ENCODE results near the gene ZNF438. TPM values are rescaled to one million over a fixed set of nuclear protein-coding genes. Genes with fewer than 3 reads are reported as not detected.
"Not testable (repeated sequence)": the region's sequence is repeated elsewhere in the genome, so short reads cannot be mapped to it uniquely, and the experiment has no call there.

Gene ZNF438
- total RNA-seq, 3 donors from 2014 or later = 0.96 to 1.3 (median 1.2) TPM

DNA sequence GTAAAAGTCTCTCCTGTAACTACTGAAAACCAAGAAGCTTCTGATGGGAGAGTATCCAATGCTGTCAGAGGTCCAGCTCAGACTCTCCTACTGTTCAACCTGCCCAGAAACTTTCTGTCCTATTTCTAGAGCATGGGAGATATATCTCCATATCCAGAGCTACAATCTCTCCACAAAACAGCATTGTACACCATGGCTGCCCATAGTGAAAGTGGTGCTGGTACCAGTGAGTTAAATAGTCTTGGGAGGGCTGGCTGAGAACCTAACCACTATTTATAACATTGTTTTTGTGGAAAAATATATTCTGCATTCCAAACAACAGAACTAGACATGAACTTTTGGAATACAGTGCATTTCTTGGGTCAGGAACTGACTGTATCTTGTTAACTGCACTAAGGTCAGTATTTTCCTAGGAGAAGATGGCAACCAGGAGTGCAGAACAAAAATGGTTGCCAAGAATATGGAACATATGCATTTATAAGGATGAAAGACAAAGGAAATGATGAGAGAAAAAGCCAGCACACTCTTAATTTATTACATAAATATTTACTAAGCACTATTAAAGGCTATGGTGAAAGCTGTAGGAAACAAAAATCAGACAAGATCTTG is 91.9 kb downstream of the ZNF438 start:
- DNase-seq (no peak), ATAC-seq (no peak)
- no peaks in the 10 kb centered on the region for H3K27me3 Mint-ChIP-seq (ENCODE audit: low read depth)
- peaks cover 8% of the 10 kb centered on the region for H3K4me1 Mint-ChIP-seq (ENCODE audit: low read depth)
- H3K9me3 Mint-ChIP-seq = no peaks in the 10 kb centered on the region
- H3K36me3 Mint-ChIP-seq (ENCODE audit: insufficient read depth) = peaks cover 11% of the 10 kb centered on the region
- H3K4me3 Mint-ChIP-seq = no peak overlapping the region

DNA sequence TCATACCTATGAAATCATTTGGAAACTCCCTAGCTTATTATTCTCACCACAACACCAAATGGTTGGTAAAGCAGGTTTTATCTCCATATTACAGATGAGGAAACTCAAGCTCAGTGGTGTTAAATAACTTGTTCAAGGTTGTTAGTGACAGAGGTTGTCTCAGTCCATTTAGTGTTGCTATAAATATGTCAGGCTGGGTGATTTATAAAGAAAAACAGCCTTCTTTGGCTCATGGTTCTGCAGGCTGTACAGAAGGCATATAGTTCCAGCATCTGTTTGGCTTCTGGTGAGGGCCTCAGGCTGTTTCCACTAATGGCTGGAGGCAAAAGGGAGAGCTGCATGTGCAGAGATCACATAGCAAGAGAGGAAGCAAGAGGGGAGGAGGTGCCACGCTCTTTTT is 96.6 kb downstream of the ZNF438 start:
- Mint-ChIP-seq H3K4me1 (ENCODE audit: low read depth) (peaks cover 5% of the 10 kb centered on the region), H3K27me3 (ENCODE audit: low read depth) (no peaks in the 10 kb centered on the region), H3K9me3 (no peaks in the 10 kb centered on the region), H3K36me3 (ENCODE audit: insufficient read depth) (peaks cover 12% of the 10 kb centered on the region), H3K4me3 (no peak overlapping the region)
- DNase-seq (no peak), ATAC-seq (no peak)

DNA sequence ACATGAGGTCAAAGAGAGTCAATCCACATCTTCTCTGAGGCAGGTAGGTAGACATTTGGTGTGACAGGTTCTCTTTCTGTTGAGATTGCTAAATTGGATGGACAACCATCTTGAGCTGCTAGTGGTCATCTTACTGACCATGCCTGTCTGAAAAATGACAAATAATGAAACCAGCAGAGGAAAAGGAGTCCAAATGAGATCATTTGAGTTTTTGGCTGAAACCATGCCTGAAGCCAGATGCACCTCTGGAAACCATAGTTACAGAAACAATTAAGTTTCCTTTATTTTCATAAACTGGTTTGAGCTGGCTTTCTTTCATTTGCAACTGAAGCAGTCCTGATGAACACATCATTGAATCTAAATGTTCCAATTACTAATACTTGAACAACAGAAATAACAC is 100.6 kb downstream of the ZNF438 start:
- H3K4me3 Mint-ChIP-seq = no peak overlapping the region
- ATAC-seq = no peak
- no peaks in the 10 kb centered on the region for H3K27me3 Mint-ChIP-seq (ENCODE audit: low read depth)
- no peak for DNase-seq
- H3K9me3 Mint-ChIP-seq = peaks cover under 1% of the 10 kb centered on the region
- peaks cover 26% of the 10 kb centered on the region for H3K36me3 Mint-ChIP-seq (ENCODE audit: insufficient read depth)
- peaks cover 9% of the 10 kb centered on the region for H3K4me1 Mint-ChIP-seq (ENCODE audit: low read depth)

DNA sequence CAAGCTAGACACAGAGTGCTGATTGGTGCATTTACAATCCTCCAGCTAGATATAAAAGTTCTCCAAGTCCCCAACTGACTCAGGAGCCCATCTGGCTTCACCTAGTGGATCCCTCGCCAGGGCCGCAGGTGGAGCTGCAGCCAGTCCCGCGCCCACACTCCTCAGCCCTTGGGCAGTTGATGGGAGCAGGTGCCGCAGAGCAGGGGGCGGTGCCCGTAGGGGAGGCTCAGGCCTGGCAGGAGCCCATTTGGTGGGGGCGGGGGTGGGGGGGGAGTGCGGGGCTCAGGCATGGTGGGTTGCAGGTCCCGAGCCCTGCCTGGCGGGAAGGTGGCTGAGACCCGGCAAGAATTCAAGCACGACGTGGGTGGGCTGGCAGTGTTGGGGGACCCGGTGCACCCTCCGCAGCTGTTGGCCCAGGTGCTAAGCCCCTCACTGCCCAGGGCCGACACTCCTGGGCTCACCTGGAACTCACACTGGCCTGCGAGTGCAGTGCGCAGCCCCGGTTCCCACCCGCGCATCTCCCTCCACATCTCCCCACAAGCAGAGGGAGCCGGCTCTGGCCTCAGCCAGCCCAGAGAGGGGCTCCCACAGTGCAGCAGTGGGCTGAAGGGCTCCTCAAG is 101.7 kb downstream of the ZNF438 start:
- H3K4me3 Mint-ChIP-seq = no peak overlapping the region
- H3K4me1 Mint-ChIP-seq (ENCODE audit: low read depth) = peaks cover 9% of the 10 kb centered on the region
- H3K36me3 Mint-ChIP-seq (ENCODE audit: insufficient read depth) = peaks cover 25% of the 10 kb centered on the region
- H3K9me3 Mint-ChIP-seq = peaks cover 9% of the 10 kb centered on the region
- H3K27me3 Mint-ChIP-seq (ENCODE audit: low read depth) = no peaks in the 10 kb centered on the region
- no peak for DNase-seq
- no peak for ATAC-seq

DNA sequence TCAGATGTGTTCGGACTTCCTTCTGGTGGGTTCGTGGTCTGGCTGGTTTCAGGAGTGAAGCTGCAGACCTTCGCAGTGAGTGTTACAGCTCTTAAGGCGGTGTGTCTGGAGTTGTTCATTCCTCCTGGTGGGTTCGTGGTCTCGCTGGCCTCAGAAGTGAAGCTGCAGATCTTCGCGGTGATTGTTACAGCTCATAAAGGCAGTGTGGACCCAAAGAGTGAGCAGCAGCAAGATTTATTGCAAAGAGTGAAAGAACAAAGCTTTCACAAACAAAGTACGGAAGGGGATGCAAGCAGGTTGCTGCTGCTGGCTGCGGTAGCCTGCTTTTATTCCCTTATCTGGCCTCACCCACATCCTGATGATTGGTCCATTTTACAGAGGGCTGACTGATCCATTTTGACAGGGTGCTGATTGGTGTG is 102.3 kb downstream of the ZNF438 start:
- not testable (repeated sequence) for ATAC-seq; H3K4me1 Mint-ChIP-seq (ENCODE audit: low read depth); H3K27me3 Mint-ChIP-seq (ENCODE audit: low read depth); DNase-seq
- Mint-ChIP-seq H3K4me3 (peak overlapping the region; percentile 34), H3K36me3 (ENCODE audit: insufficient read depth) (peaks cover 26% of the 10 kb centered on the region), H3K9me3 (peaks cover 14% of the 10 kb centered on the region)

DNA sequence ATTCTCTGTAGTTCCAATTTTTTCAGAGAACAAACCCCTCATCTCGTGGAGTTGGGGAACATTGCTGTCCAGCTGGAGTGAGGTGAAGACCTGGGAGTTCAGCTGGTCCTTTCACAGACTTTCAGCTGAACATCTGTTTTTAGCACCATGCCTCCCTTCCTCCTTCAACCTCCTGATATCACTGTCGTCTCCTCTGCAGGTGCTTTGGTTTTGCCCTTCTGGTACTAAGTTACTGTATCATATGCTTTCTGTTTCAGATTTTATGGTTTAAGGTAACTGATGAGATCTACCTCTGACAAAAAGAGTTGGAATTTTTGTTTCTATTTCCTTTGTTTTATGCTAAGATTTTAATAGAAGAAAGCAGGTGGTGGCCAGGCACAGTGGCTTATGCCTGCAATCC is 102.9 kb downstream of the ZNF438 start:
- peak overlapping the region; percentile 34 for H3K4me3 Mint-ChIP-seq
- no peaks in the 10 kb centered on the region for H3K27me3 Mint-ChIP-seq (ENCODE audit: low read depth)
- ATAC-seq = peak in 1 of 2 donors; percentile 43
- peaks cover 29% of the 10 kb centered on the region for H3K36me3 Mint-ChIP-seq (ENCODE audit: insufficient read depth)
- H3K4me1 Mint-ChIP-seq (ENCODE audit: low read depth) = peaks cover 9% of the 10 kb centered on the region
- no peak for DNase-seq
- H3K9me3 Mint-ChIP-seq = peaks cover 18% of the 10 kb centered on the region

DNA sequence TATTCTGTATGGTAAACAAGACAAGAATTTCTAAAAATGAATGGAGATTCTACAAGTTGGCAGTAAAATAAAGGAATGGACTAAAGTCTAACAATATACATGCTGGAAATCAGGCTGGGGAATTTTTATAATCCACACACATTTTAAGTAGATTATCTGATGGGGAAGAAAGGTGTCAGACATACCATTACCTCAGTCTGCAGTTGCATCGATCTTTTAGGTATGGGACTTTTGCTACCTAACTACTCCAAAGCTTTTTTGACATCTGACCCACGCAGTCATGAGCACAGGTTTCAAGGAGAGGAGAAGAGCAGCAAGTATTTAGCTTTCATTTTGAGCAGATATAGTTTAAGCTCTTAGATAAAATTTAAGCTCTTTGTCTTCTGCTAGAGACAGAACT is 113.0 kb downstream of the ZNF438 start:
- ATAC-seq (no peak), DNase-seq (no peak)
- Mint-ChIP-seq H3K4me3 (no peak overlapping the region), H3K36me3 (ENCODE audit: insufficient read depth) (peaks cover 11% of the 10 kb centered on the region), H3K4me1 (ENCODE audit: low read depth) (no peaks in the 10 kb centered on the region), H3K9me3 (no peaks in the 10 kb centered on the region), H3K27me3 (ENCODE audit: low read depth) (no peaks in the 10 kb centered on the region)

DNA sequence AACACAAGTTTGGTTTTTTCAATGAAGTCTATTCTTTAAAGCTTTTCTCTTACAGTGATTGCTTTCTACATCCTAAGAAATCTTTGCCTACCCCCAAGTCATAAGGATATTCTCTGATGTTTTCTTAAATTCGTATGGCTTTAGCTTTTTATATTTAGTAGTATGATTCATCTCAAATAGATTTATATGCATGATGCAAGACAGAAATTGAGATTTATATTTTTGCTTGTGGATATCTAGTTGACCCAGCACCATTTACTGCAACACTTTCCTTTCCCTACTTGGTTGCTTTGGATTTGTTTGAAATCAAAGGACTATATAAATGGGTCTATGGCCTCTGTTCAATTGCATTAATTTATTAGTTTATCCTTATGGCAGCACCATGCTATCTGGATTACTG is 113.9 kb downstream of the ZNF438 start:
- H3K4me3 Mint-ChIP-seq = no peak overlapping the region
- no peaks in the 10 kb centered on the region for H3K9me3 Mint-ChIP-seq
- no peaks in the 10 kb centered on the region for H3K27me3 Mint-ChIP-seq (ENCODE audit: low read depth)
- H3K4me1 Mint-ChIP-seq (ENCODE audit: low read depth) = no peaks in the 10 kb centered on the region
- ATAC-seq (no peak), DNase-seq (no peak)
- H3K36me3 Mint-ChIP-seq (ENCODE audit: insufficient read depth) = peaks cover 6% of the 10 kb centered on the region

DNA sequence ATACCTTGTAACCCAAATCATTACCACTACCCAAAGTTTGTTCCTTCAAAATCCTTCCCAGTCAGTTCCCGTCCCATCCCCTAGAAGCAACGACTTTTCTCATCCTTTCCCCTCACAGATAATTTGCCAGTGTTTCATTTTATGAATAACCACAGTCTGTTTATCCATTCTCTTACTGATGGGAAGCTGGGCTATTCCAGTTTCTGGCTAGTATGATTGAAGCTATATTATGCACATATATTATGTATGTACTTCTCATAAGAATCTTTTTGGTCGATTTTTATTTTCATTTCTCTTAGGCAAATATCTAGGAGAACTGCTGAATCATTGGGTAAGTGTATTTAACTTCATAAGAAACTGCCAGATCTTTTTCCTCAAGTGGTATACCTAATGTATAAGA is 114.6 kb downstream of the ZNF438 start:
- DNase-seq = no peak
- no peak for ATAC-seq
- Mint-ChIP-seq H3K4me3 (no peak overlapping the region), H3K9me3 (no peaks in the 10 kb centered on the region), H3K36me3 (ENCODE audit: insufficient read depth) (peaks cover 6% of the 10 kb centered on the region), H3K27me3 (ENCODE audit: low read depth) (no peaks in the 10 kb centered on the region), H3K4me1 (ENCODE audit: low read depth) (no peaks in the 10 kb centered on the region)

DNA sequence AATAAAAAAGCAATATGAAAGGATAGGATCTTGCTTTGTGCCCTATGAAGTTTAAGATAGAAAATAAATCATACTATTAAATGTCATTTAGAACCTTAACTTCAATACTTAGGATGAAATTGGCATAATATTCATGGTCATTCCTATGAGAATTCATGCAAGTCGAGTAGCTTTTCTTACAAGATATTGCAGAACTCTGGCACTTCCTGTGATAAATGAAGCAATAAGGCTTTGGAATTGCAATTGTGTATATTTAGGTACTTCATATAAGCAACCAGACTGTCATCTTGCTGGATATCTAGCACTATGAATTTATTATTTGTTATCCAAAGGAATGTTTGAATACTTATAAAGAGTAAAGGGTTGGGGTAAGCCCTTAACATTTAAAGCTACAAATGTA is 116.5 kb downstream of the ZNF438 start:
- Mint-ChIP-seq H3K9me3 (no peaks in the 10 kb centered on the region), H3K4me3 (no peak overlapping the region), H3K27me3 (ENCODE audit: low read depth) (no peaks in the 10 kb centered on the region), H3K4me1 (ENCODE audit: low read depth) (no peaks in the 10 kb centered on the region), H3K36me3 (ENCODE audit: insufficient read depth) (peaks cover 6% of the 10 kb centered on the region)
- DNase-seq (no peak), ATAC-seq (no peak)

DNA sequence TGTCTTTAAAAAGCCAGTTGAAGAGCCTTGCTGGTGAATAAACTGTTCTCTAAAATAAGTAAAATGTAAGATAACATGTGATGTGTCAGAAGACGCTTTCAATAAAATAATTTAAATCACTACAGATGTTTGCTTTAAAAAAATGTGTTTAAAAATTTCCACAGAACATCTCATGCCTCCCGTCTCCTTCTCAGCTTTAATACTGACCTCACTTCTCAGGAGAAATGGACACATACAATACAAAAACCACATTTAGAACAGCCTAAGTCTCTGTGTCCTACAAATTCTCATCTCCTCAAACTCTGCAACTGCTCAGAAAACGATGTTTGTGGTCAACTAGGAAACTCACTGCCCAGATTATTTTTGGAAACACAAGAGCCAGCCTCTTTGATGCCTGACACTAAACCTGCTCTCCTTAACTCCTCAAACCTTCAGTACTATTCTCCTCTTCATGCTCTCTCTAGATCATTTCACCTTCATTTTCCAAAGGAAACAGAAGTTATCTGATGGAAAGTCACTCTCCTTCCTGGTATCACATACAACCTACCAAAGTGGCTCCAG is 120.3 kb downstream of the ZNF438 start:
- peaks cover 16% of the 10 kb centered on the region for H3K36me3 Mint-ChIP-seq (ENCODE audit: insufficient read depth)
- no peak for DNase-seq
- no peaks in the 10 kb centered on the region for H3K27me3 Mint-ChIP-seq (ENCODE audit: low read depth)
- ATAC-seq = no peak
- no peaks in the 10 kb centered on the region for H3K4me1 Mint-ChIP-seq (ENCODE audit: low read depth)
- H3K4me3 Mint-ChIP-seq = no peak overlapping the region
- no peaks in the 10 kb centered on the region for H3K9me3 Mint-ChIP-seq

DNA sequence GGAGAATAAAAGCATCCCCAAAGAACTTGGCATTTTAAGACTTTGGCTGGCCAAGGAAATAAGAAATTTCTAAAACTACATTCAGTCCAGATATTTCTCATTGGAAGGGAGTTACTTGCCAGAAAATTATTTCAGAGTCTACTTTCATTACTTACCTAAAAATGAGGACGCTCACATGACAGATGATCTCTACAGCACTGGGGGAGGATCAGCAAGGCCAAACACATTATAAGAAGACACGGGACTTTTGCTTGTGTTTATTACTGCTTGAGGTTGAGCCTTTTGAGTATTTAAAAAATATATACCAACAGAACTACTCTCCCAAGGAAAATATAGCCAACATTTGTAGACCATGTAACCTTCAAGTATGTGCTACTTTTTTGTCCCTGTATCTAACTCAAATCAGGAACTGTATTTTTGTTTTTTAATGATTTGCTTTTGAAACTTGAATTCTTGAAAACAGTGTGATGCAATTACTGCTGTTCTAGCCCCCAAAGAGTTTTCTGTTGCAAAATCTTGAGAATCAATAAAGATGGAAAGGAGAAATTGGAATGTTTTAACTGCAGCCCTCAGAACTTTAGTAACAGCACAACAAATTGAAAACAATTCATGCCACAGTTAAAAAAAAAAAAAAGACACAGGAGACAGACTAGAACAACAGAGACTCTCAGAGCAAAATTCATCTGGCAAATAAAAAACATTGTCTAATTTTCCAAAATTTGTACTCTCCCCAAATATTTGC is 128.1 kb downstream of the ZNF438 start:
- Mint-ChIP-seq H3K4me3 (no peak overlapping the region), H3K4me1 (ENCODE audit: low read depth) (no peaks in the 10 kb centered on the region), H3K27me3 (ENCODE audit: low read depth) (no peaks in the 10 kb centered on the region), H3K9me3 (peaks cover 4% of the 10 kb centered on the region), H3K36me3 (ENCODE audit: insufficient read depth) (peaks cover 53% of the 10 kb centered on the region)
- DNase-seq = no peak
- ATAC-seq = no peak

DNA sequence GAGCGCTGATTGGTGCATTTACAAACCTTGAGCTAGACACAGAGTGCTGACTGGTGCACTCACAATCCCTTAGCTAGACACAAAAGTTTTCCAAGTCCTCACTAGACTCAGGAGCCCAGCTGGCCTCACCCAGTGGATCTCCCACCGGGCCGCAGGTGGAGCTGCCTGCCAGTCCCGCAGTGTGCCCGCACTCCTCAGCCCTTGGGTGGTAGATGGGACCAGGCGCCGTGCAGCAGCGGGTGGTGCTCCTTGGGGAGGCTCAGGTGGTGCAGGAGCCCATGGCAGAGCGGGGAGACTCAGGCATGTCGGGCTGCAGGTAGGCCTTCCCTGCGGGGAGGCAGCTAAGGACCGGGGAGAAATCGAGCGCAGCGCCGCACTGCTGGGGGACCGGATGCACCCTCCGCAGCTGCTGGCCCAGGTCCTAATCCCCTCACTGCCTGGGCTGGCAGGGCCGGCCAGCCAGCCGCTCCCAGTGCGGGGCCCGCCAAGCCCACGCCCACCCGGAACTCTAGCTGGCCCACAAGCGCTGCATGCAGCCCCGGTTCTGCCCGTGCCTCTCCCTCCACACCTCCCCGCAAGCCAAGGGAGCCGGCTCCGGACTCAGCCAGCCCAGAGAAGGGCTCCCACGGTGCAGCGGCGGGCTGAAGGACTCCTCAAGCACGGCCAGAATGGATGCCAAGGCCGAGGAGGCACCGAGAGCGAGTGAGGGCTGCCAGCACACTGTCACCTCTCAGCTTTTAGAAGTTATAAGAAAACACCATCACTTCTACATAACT is 128.9 kb downstream of the ZNF438 start:
- Mint-ChIP-seq H3K9me3 (peaks cover 4% of the 10 kb centered on the region), H3K4me3 (no peak overlapping the region), H3K27me3 (ENCODE audit: low read depth) (no peaks in the 10 kb centered on the region), H3K4me1 (ENCODE audit: low read depth) (no peaks in the 10 kb centered on the region), H3K36me3 (ENCODE audit: insufficient read depth) (peaks cover 51% of the 10 kb centered on the region)
- ATAC-seq = no peak
- DNase-seq = no peak

DNA sequence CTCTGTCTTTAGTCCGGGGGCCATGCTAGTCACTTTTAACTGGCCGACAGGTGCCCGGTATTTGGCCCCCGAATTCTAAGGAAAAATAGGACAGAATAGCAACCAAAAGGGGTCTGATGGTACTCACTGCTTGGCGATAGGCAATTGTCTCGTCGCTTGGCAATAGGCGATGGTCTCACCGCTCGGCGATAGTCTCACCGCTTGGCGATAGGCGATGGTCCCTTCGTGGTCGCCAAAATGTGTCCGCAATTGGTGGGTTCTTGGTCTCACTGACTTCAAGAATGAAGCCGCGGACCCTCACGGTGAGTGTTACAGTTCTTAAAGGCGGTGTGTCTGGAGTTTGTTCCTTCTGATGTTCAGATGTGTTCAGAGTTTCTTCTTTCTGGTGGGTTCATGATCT is 130.2 kb downstream of the ZNF438 start:
- DNase-seq; H3K4me1 Mint-ChIP-seq (ENCODE audit: low read depth); H3K27me3 Mint-ChIP-seq (ENCODE audit: low read depth); ATAC-seq; H3K9me3 Mint-ChIP-seq; H3K4me3 Mint-ChIP-seq: not testable (repeated sequence)
- peaks cover 41% of the 10 kb centered on the region for H3K36me3 Mint-ChIP-seq (ENCODE audit: insufficient read depth)
